Left forelimb (tissue), 1 donor: Measurements from ENCODE around the gene FDX1.

Experiments used
- DNase-seq: peaks from one replicate; pipeline ENCODE4 v3.0.0-alpha.2; 2018; ENCODE audit warnings: low spot score

The FDX1 gene

GRCh38 chr11:110431051-110431672 is 1.4 kb downstream of the FDX1 start:
- DNase-seq: no peak

GRCh38 chr11:110431674-110432073 is 1.9 kb downstream of the FDX1 start:
- DNase-seq: no peak

GRCh38 chr11:110432713-110433392 is 3.1 kb downstream of the FDX1 start:
- no peak for DNase-seq

- DNase-seq: no peak
Observed at GRCh38 chr11:110433393-110434333, 3.9 kb downstream of the FDX1 start.

- DNase-seq: no peak
Observed at GRCh38 chr11:110434952-110435779, 5.4 kb downstream of the FDX1 start.

GRCh38 chr11:110435780-110436717 is 6.3 kb downstream of the FDX1 start:
- DNase-seq: no peak

GRCh38 chr11:110438017-110438416 is 8.3 kb downstream of the FDX1 start:
- DNase-seq: no peak

GRCh38 chr11:110445437-110445836 is 15.7 kb downstream of the FDX1 start:
- no peak for DNase-seq

GRCh38 chr11:110446061-110446460 is 16.3 kb downstream of the FDX1 start:
- DNase-seq: no peak

- DNase-seq: no peak
Observed at GRCh38 chr11:110446594-110446993, 16.8 kb downstream of the FDX1 start.

- DNase-seq: no peak
Observed at GRCh38 chr11:110447343-110447742, 17.6 kb downstream of the FDX1 start.

- DNase-seq: no peak
Observed at GRCh38 chr11:110447897-110448745, 18.4 kb downstream of the FDX1 start.

- DNase-seq: no peak
Observed at GRCh38 chr11:110450246-110450645, 20.5 kb downstream of the FDX1 start.

GRCh38 chr11:110452720-110453119 is 23.0 kb downstream of the FDX1 start:
- DNase-seq: no peak

GRCh38 chr11:110453684-110454354 is 24.1 kb downstream of the FDX1 start:
- no peak for DNase-seq

GRCh38 chr11:110454609-110455008 is 24.9 kb downstream of the FDX1 start:
- no peak for DNase-seq

GRCh38 chr11:110455718-110456117 is 26.0 kb downstream of the FDX1 start:
- DNase-seq: no peak

GRCh38 chr11:110463153-110463552 is 33.4 kb downstream of the FDX1 start:
- no peak for DNase-seq

- no peak for DNase-seq
Observed at GRCh38 chr11:110465231-110465630, 35.5 kb downstream of the FDX1 start.
